Calu3 (cell line): ENCODE data around the gene CCDC170. TPM values are rescaled to one million over a fixed set of nuclear protein-coding genes. Genes with fewer than 3 reads are reported as not detected.

ENCODE experiments used
- BruUV-seq: library from RNA; stranded (reverse); fragments of 400-500 nt; replicated peaks from 2 replicates; lab custom pipeline; 2021; lab: Mats Ljungman, UMichigan
- CTCF ChIA-PET: fragments of 300-600 bp; sonication (Branson Sonifier 250); formaldehyde crosslinking; loops from one replicate; lab custom pipeline; 2022; ENCODE audit warnings: antibody characterized with exemption; lab: Charles Lee
- DNase-seq: peaks from one replicate; pipeline ENCODE4 v3.0.0; 2022
- H3K27ac Mint-ChIP-seq: one replicate; pipeline ENCODE4 v1.8.0; 2022; ENCODE audit warnings: mixed read lengths; ENCODE audit not compliant: unreplicated experiment
- H3K27me3 Mint-ChIP-seq: one replicate; pipeline ENCODE4 v1.8.0; 2022; ENCODE audit warnings: mixed read lengths; ENCODE audit not compliant: unreplicated experiment
- H3K36me3 Mint-ChIP-seq: one replicate; pipeline ENCODE4 v1.8.0; 2022; ENCODE audit warnings: mild to moderate bottlenecking, moderate library complexity, mixed read lengths; ENCODE audit not compliant: insufficient read depth, unreplicated experiment
- H3K4me1 Mint-ChIP-seq: one replicate; pipeline ENCODE4 v1.8.0; 2022; ENCODE audit warnings: mild to moderate bottlenecking, low read depth, mixed read lengths; ENCODE audit not compliant: unreplicated experiment
- H3K4me3 Mint-ChIP-seq: one replicate; pipeline ENCODE4 v1.8.0; 2022; ENCODE audit warnings: mild to moderate bottlenecking, low read depth, moderate library complexity, mixed read lengths; ENCODE audit not compliant: unreplicated experiment
- H3K9me3 Mint-ChIP-seq: one replicate; pipeline ENCODE4 v1.8.0; 2022; ENCODE audit warnings: low read depth, mixed read lengths; ENCODE audit not compliant: unreplicated experiment
- intact Hi-C: fragments of 100-400 bp; cut with micrococcal nuclease; formaldehyde crosslinking; loops from one replicate; pipeline ENCODE4 v1.10.0; 2022; ENCODE audit not compliant: unreplicated experiment
- total RNA-seq: library from RNA; stranded (reverse); gene quantifications from 2 replicates; pipeline ENCODE4 v1.2.3, GENCODE V29; 2022
- TF ChIP-seq, protein P1 (sequence below): fragments of 200-600 bp; IDR thresholded peaks from one replicate; pipeline ENCODE4 v1.8.0; 2022; ENCODE audit warnings: antibody characterized with exemption; ENCODE audit not compliant: unreplicated experiment

CCDC170 gene
- total RNA-seq, 1 experiment from 2014 or later, result 0.26 TPM

DNA sequence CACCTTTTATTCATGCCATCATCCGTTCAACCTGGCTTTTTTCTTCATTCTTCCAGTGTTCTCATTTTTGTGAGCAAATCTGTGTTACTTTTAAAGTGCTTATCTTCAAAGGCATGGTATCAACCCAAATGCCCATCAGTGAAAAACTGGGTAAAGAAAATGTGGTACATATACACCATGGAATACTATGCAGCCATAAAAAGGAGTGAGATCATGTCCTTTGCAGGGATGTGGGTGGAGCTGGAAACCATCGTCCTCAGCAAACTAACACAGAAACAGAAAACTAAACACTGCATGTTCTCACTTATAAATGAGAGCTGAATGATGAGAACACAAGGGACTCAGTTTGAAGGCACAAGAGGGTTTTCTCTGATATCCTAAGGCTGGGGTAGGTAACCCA lies 130.3 kb downstream of the CCDC170 start:
- Mint-ChIP-seq H3K27ac (no peak overlapping the region), H3K9me3 (no peaks in the 10 kb centered on the region), H3K36me3 (no peaks in the 10 kb centered on the region), H3K27me3 (no peaks in the 10 kb centered on the region), H3K4me1 (peaks cover 24% of the 10 kb centered on the region), H3K4me3 (no peak overlapping the region)
- TF ChIP-seq, protein P1, sequence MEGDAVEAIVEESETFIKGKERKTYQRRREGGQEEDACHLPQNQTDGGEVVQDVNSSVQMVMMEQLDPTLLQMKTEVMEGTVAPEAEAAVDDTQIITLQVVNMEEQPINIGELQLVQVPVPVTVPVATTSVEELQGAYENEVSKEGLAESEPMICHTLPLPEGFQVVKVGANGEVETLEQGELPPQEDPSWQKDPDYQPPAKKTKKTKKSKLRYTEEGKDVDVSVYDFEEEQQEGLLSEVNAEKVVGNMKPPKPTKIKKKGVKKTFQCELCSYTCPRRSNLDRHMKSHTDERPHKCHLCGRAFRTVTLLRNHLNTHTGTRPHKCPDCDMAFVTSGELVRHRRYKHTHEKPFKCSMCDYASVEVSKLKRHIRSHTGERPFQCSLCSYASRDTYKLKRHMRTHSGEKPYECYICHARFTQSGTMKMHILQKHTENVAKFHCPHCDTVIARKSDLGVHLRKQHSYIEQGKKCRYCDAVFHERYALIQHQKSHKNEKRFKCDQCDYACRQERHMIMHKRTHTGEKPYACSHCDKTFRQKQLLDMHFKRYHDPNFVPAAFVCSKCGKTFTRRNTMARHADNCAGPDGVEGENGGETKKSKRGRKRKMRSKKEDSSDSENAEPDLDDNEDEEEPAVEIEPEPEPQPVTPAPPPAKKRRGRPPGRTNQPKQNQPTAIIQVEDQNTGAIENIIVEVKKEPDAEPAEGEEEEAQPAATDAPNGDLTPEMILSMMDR, result no peak
- intact Hi-C loops, result no loop called here
- no TSS peak for BruUV-seq
- DNase-seq, result no peak
- CTCF ChIA-PET, result no interaction called here

DNA sequence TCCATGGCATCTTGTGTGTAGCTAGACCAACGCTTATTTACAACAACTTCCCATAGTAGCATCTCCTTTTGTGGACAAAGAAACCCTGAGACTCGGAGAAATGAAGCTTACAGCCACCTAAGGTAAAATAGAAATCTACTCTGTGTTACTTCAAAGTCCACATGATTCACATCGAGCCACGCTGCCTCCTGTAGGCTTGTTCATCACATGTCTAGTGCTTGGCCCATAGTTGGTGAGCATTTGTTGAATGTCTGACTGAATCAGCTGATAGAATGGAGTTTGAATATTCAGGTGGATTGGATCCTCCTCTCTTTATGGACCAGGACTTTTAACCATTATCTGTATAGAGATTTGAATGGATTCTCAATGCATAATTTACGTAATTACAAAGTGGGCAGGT lies 130.7 kb downstream of the CCDC170 start:
- CTCF ChIA-PET, result no interaction called here
- Mint-ChIP-seq H3K4me3 (no peak overlapping the region), H3K4me1 (peaks cover 26% of the 10 kb centered on the region), H3K27me3 (no peaks in the 10 kb centered on the region), H3K36me3 (no peaks in the 10 kb centered on the region), H3K9me3 (no peaks in the 10 kb centered on the region), H3K27ac (no peak overlapping the region)
- TF ChIP-seq, protein P1, result no peak
- no TSS peak for BruUV-seq
- intact Hi-C loops, result no loop called here
- no peak for DNase-seq

DNA sequence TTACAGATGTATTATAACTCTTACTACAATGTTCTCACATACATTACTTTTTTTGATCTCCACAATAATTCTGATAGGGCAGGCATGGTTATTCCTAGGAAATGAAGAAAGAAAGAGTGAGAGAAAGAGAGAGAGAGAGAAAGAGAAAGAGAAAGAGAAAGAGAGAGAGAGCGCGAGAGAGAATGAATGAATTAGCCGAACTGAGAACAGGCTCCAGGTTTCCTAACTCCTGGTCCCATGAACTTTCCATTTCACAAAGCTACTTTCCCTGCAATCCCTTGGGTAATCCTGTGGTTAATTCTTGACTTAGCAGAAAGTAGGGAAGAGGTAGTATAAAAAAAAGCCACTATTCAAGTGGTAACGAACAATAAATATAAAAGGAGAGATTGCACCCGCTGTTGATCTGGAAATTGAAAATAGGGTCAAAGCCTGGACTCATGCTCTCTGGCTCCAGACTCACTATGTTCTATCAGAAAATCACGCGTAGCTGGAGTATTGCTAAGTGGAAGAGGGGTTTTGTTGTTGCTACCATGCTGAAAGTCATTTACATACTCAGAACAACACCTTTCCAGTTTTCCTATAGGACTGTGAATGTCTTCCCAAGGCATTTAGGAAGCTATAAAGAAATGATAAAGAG lies 131.2 kb downstream of the CCDC170 start:
- CTCF ChIA-PET, result no interaction called here
- Mint-ChIP-seq H3K27me3 (no peaks in the 10 kb centered on the region), H3K27ac (no peak overlapping the region), H3K9me3 (no peaks in the 10 kb centered on the region), H3K4me1 (peaks cover 32% of the 10 kb centered on the region), H3K4me3 (no peak overlapping the region), H3K36me3 (no peaks in the 10 kb centered on the region)
- DNase-seq, result no peak
- BruUV-seq, result no TSS peak
- TF ChIP-seq, protein P1, result no peak
- intact Hi-C loops, result no loop called here

DNA sequence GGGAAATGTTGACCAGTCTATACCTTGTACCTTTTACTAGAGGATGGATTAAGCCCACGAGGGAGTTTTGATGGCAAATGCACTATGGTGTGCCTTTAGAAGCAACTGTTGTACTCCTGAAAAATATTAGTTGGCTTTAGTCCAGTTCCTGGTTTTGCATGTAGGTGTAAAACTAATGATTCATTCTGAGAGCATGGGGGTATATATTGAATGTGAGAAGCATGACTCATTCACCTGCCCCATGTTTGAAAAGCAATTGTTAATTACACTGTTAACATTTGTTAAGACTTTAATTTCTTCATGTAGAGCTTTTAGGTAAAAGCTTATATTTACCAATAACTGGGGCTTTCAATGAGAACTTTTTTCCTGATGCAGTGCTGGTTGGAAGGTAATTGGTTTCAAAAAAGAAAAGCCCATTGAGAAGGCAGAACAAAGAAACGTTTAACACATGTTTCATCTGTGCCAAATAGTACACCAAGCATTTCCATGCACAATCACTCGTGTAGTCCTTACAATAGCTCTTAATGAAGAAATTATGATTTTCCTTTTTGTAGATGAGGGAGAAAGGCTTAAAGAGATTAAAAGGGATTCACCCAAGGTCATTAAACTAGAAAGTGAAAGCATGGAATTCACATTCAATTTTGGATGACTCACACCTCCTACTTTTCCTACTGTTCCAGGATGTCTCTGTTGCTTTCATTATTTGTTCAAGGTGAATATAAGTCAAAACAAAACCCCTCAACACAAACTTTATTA lies 134.1 kb downstream of the CCDC170 start:
- Mint-ChIP-seq H3K4me1 (peaks cover 34% of the 10 kb centered on the region), H3K4me3 (peak overlapping the region; percentile 19), H3K27me3 (no peaks in the 10 kb centered on the region), H3K36me3 (no peaks in the 10 kb centered on the region), H3K27ac (peak overlapping the region; percentile 75), H3K9me3 (no peaks in the 10 kb centered on the region)
- no TSS peak for BruUV-seq
- TF ChIP-seq, protein P1, result no peak
- intact Hi-C loops, result loop anchor here (2.0 kb wide), 1 partner anchor 41 kb away; no protein-coding TSS in a partner anchor
- DNase-seq, result peak; percentile 4
- CTCF ChIA-PET, result no interaction called here
